Neuron (in vitro differentiated cells): ENCODE data around the gene DAPK3.
"Not testable (repeated sequence)": the region's sequence is repeated elsewhere in the genome, so short reads cannot be mapped to it uniquely, and the experiment has no call there.

Source experiments
- H2AFZ ChIP-seq: one replicate; pipeline ENCODE4 v1.6.1; 2013; ENCODE audit warnings: low read depth, mild to moderate bottlenecking, inconsistent platforms, low read length, moderate library complexity
- H3K27me3 ChIP-seq: one replicate; pipeline ENCODE4 v1.6.1; 2013; ENCODE audit warnings: low read length; ENCODE audit not compliant: insufficient read depth
- H3K36me3 ChIP-seq: one replicate; pipeline ENCODE4 v1.6.1; 2013; ENCODE audit warnings: low read length; ENCODE audit not compliant: insufficient read depth
- H3K4me1 ChIP-seq: one replicate; pipeline ENCODE4 v1.6.1; 2013; ENCODE audit warnings: low read length; ENCODE audit not compliant: insufficient read depth
- H3K4me3 ChIP-seq: 2 replicates; pipeline ENCODE4 v1.5.1; 2013; ENCODE audit warnings: mild to moderate bottlenecking, low read length, moderate library complexity
- H3K9me3 ChIP-seq: one replicate; pipeline ENCODE4 v1.6.1; 2013; ENCODE audit warnings: low read length

DAPK3 gene

DNA sequence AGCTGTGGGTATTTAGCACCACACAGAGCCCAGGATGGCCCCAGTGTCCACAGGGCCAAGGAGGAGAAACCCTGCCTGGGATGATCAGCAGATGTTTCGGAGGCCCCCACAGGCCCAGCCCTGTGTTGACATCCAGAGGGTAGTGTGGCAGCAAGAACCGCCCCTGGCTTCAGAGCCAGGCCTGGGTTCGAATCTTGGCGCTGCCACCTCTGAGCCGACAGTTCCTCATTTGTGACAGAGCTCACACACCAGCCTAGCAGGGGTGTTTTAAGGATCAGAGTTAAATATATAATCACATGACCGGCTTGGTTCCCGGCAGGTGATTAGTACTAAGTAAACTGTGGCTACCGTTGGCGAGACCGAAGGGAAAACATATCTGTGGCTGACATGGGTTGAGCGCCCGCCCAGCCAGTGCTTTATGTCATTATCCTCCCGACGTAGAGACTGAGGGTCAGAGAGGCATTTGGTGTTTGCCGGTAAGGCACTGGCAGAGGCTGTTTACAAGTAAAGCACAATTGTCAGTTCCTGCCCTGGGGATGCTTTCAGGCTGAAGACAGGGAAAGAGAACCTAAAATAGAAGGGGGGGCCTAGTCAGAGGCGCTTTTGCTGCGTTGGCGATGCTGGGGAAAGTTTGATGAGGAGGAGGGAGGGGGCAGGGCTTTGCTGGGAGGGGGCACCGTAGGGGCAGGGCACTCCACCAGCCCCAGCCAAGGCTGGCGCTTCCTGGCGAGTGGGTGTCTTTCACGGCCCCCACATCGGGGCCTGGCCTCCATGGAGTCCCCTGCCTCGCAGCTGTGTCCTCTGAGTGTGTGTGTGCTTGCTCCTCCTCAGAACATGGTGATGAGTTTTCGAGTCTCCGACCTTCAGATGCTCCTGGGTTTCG lies 41.4 kb upstream of the DAPK3 start:
- H3K36me3 ChIP-seq = peaks cover 45% of the 10 kb centered on the region

GRCh38 chr19:4011430-4011829 lies 40.5 kb upstream of the DAPK3 start:
- H3K9me3 ChIP-seq, H3K4me3 ChIP-seq, H2AFZ ChIP-seq, H3K27me3 ChIP-seq: not testable (repeated sequence)
- H3K4me1 ChIP-seq = peaks cover 27% of the 10 kb centered on the region
- H3K36me3 ChIP-seq = peaks cover 38% of the 10 kb centered on the region

More for the DNA sequence above, 41.4 kb upstream of the DAPK3 start:
- H3K4me3 ChIP-seq = no peak overlapping the region
- no peaks in the 10 kb centered on the region for H3K27me3 ChIP-seq
- no peaks in the 10 kb centered on the region for H3K9me3 ChIP-seq
- peaks cover 23% of the 10 kb centered on the region for H3K4me1 ChIP-seq
- no peak overlapping the region for H2AFZ ChIP-seq

DNA sequence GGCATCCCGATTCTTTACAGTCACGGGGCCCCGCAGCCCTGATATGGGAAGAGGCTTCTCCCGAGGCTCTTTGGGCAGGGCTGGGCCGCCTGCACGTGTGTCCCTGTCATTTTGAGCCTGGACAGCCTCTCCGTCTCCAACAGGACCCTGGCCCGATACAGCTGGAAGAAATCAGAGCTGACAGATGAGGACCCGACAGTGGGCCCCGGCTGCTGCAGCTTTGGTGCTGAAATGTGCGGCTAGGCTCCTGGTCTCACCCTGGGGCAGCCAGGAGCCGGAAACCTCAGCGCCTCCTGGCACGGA lies 39.9 kb upstream of the DAPK3 start:
- Histone ChIP-seq H3K4me1 (peaks cover 27% of the 10 kb centered on the region), H3K36me3 (peaks cover 34% of the 10 kb centered on the region), H3K9me3 (no peaks in the 10 kb centered on the region), H3K27me3 (no peaks in the 10 kb centered on the region), H2AFZ (no peak overlapping the region), H3K4me3 (no peak overlapping the region)

DNA sequence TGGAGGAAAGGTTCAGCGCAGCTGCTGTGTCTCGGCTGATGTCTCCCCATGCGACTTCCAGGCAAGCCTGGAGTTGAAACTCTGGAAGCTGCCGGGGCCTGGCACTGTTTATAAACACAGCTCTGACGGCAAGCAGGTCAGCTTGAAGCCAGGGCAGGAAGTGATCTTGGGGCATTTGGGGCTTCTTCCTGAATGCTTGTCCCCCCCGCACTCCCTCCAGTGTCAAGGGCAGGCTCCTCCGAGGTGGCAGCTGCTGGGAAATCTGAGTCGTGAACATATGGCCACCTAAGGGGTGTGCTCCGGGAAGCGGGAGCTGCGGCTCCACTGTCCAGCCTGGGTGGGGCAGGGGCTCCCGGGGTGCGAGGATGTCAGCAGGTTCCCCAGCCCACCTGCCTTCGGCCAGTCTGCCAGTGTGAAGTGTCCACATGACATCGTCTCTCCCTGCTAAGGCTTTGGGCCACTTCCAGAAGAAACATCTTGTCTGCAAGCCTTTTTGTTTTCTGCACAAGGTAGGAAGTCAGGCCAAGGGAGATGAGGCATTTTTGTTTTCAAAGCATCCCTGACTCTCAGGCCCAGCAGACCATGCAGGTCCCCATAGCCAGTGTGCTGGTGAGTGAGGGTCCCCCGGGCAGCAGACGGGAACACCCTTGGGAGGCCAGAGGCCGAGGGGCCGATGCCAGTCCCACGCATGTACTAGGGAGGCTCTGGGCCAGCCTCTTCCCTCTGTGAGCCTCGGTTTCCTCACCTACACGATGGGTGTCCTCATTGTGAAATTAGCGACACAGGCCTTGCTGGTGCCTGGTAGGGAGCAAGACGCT lies 39.3 kb upstream of the DAPK3 start:
- H3K4me1 ChIP-seq = peaks cover 27% of the 10 kb centered on the region
- H3K36me3 ChIP-seq = peaks cover 29% of the 10 kb centered on the region
- no peaks in the 10 kb centered on the region for H3K27me3 ChIP-seq
- H3K4me3 ChIP-seq = no peak overlapping the region
- no peaks in the 10 kb centered on the region for H3K9me3 ChIP-seq
- H2AFZ ChIP-seq = no peak overlapping the region

DNA sequence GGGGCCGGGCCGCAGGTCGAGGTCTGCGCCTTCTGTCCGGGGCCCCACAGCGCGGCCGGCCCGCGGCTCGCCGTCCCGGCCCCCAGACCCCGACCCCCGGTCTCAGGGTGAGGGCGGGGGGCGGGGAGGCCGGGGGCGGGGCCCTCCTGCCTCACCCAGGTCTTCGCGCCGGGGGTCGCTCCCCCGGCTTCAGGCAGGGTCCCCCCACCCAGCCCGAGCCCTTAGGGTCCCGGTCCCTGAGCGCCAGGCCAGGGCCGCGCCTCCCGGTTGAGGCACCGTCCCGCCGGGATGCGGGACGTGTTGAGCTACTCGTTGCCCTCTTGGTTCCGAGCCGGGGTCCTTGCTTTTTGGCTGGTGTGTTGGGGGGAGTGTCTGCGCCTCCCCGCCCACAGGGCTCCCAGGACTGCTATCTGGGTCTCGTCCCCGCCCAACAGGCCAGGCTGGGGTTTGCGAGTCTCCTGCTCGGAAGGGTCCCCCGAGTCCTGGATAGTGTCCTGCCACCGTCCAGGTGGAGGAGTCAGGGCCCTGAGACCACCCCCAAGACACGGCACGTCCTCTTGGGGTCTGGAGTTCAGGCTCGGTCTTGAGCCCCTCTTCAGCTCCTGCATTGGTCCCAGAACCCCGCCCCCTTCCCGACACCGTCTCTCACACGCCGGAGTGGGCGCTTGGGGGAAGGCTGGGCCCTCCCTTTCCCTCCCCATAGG lies 37.1 kb upstream of the DAPK3 start:
- Histone ChIP-seq H3K27me3 (no peaks in the 10 kb centered on the region), H3K9me3 (no peaks in the 10 kb centered on the region), H3K36me3 (peaks cover 9% of the 10 kb centered on the region), H3K4me1 (peaks cover 27% of the 10 kb centered on the region), H3K4me3 (peak overlapping the region; percentile 98), H2AFZ (no peak overlapping the region)

DNA sequence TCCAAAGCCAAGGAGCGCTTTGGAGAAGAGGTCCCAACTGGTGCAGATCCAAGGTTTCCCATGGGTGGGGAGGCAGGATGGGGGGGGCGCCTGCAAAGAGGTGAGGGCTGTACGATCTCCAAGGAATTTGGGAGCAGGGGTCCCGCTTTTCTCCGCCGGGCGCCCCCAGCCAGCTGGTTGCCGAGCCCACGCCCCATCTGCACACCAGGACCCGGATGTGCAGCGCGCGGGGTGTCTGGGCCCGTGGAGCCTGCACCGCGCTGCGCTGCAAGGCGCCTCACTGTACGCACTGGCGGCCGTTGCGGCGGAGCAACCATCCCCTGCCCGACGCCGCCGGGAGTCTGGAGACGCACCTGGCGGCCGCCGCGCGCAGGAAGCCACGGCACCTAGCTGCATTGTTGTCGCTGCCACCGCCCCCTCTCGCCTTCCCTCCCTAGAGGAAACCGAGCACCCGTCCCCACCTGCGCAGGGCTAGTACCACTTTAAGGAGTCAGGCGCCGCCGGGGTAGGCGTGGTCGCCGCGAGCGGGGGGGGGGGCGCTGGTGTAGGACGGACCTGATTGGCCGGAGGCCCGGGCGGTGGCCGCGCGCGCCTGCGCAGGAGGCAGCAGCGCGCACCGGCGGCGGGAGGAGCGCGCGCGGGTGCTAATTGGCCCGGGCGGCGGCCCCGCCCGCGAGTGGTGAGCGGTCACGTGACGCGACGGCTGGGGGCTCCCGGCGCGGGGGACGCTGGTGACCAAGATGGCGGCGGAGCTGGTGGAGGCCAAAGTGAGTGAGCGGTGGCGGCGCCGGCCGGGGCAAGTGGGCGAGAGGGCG lies 36.3 kb upstream of the DAPK3 start, which contains the start of gene PIAS4:
TSS of gene PIAS4 (plus strand) at position 716 of the 815 bp plus-strand sequence. CDS start at position 741, 25 bp downstream.
- Histone ChIP-seq H3K9me3 (no peaks in the 10 kb centered on the region), H3K27me3 (no peaks in the 10 kb centered on the region), H3K4me1 (peaks cover 27% of the 10 kb centered on the region), H3K36me3 (peaks cover 5% of the 10 kb centered on the region), H3K4me3 (peak within 1 kb of the TSS; percentile 98), H2AFZ (peak within 1 kb of the TSS; percentile 58)

DNA sequence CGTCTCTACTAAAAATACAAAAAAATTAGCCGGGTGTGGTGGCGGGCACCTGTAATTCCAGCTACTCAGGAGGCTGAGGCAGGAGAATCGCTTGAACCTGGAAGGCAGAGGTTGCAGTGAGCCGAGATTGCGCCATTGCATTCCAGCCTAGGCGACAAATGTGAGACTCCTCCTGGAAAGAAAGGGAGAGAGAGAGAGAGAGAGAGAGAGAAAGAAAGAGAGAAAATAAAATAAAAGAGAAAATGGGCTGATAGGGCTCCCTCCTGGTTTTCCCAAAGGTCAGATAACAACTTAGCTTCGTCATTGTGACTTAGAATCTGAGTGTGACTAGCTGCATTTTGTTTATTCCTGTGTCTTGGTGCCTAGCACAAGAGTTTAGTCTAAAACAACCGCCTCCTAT lies 34.5 kb upstream of the DAPK3 start:
- not testable (repeated sequence) for H3K4me3 ChIP-seq, H3K9me3 ChIP-seq, H3K36me3 ChIP-seq, H3K27me3 ChIP-seq, H2AFZ ChIP-seq
- peaks cover 23% of the 10 kb centered on the region for H3K4me1 ChIP-seq

DNA sequence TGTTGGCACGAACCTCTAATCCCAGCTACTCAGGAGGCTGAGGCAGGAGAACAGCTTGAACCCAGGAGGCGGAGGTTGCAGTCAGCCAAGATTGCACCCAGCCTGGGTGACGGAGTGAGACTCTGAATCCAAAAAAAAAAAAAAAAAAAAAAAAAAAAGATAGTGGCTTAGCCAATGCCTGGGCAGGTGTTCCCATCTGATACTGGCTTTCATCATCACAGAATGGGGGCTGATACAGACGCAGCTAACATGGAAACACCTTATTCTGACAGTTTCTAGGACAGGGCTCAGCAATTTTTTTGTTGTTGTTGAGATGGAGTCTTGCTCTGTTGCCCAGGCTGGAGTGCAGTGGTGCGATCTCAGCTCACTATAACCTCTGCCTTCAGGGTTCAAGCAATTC lies 29.9 kb upstream of the DAPK3 start:
- H3K4me1 ChIP-seq, H2AFZ ChIP-seq, H3K9me3 ChIP-seq, H3K27me3 ChIP-seq, H3K36me3 ChIP-seq, H3K4me3 ChIP-seq: not testable (repeated sequence)

DNA sequence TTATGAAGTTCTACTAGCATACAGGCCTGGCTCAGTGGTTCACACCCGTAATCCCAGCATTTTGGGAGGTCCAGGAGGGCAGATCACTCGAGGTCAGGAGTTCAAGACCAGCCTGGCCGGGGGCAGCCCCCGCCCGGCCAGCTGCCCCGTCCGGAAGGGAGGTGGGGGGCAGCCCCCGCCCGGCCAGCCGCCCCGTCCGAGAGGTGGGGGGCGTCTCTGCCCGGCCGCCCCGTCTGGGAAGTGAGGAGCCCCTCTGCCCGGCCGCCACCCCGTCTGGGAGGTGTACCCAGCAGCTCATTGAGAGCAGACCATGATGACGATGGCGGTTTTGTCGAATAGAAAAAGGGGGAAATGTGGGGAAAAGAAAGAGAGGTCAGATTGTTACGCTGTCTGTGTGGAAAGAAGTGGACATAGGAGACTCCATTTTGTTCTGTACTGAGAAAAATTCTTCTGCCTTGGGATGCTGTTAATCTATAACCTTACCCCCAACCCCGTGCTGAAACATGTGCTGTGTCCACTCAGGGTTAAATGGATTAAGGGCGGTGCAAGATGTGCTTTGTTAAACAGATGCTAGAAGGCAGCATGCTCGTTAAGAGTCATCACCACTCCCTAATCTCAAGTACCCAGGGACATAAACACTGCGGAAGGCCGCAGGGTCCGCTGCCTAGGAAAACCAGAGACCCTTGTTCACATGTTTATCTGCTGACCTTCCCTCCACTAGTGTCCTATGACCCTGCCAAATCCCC lies 27.9 kb upstream of the DAPK3 start:
- H3K9me3 ChIP-seq, H2AFZ ChIP-seq, H3K27me3 ChIP-seq, H3K4me3 ChIP-seq, H3K4me1 ChIP-seq, H3K36me3 ChIP-seq: not testable (repeated sequence)

DNA sequence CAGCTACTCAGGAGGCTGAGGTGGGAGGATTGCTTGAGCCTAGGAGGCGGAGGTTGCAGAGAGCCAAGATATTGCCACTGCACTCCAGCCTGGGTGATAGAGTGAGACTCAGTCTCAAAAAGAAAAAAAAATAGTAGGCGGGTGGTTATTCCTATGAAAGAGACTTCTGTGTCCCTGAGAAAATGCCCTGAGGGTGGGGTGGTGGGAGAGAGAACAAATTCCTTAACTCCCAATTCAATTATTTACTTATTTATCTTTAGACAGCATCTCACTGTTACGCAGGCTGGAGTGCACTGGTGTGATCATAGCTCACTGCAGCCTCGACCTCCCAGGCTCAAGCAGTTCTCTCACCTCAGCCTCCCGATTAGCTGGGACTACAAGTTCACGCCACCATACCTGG lies 24.7 kb upstream of the DAPK3 start:
- Histone ChIP-seq H3K4me3 (no peak overlapping the region), H3K27me3 (no peaks in the 10 kb centered on the region), H3K9me3 (no peaks in the 10 kb centered on the region), H3K36me3 (no peaks in the 10 kb centered on the region), H3K4me1 (no peaks in the 10 kb centered on the region), H2AFZ (no peak overlapping the region)

DNA sequence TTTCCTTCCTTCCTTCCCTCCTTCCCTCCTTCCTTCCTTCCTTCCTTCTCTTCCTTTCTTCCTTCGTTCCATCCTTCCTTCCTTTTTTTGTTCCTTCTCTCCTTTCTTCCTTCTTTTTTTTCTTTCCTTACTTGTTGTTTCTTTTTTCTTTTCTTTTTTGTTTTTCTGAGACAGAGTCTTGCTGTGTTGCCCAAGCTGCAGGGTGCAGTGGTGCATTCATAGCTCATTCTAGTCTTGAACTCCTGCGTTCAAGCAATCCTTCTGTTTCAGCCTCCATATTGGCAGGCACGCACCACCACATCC lies 19.9 kb upstream of the DAPK3 start:
- H2AFZ ChIP-seq = peak overlapping the region; percentile 7
- H3K9me3 ChIP-seq = no peaks in the 10 kb centered on the region
- H3K27me3 ChIP-seq = no peaks in the 10 kb centered on the region
- H3K36me3 ChIP-seq = no peaks in the 10 kb centered on the region
- no peak overlapping the region for H3K4me3 ChIP-seq
- H3K4me1 ChIP-seq = peaks cover 17% of the 10 kb centered on the region
